Astrocyte (in vitro differentiated cells and primary cell): Measurements from ENCODE around the gene SLC16A6. TPM values are rescaled to one million over a fixed set of nuclear protein-coding genes. Genes with fewer than 3 reads are reported as not detected.

Experiments used
- DNase-seq: peaks from one replicate; pipeline ENCODE4 v3.0.0-alpha.2; 2010; ENCODE audit warnings: low read depth
- FAIRE-seq: peaks from 2 replicates; lab custom pipeline; 2011; peaks lifted over from hg19 to GRCh38; lab: Jason Lieb, UNC
- H2AFZ ChIP-seq: 2 replicates; pipeline ENCODE4 v1.6.0; 2012; ENCODE audit warnings: low read depth, low read length, inconsistent platforms
- H3K27ac ChIP-seq: 2 replicates; pipeline ENCODE4 v1.5.1; 2011; ENCODE audit warnings: low read depth, low read length, inconsistent platforms
- H3K27me3 ChIP-seq: 2 replicates; pipeline ENCODE4 v1.6.0; 2011; ENCODE audit warnings: low read length, inconsistent platforms; ENCODE audit not compliant: insufficient read depth
- H3K36me3 ChIP-seq: 2 replicates; pipeline ENCODE4 v1.5.1; 2011; ENCODE audit warnings: low read length, inconsistent platforms; ENCODE audit not compliant: insufficient read depth
- H3K4me1 ChIP-seq: 2 replicates; pipeline ENCODE4 v1.5.1; 2011; ENCODE audit warnings: low read length, inconsistent platforms; ENCODE audit not compliant: insufficient read depth
- H3K4me2 ChIP-seq: 2 replicates; pipeline ENCODE4 v1.6.0; 2012; ENCODE audit warnings: low read length, inconsistent platforms
- H3K4me3 ChIP-seq: 2 replicates; pipeline ENCODE4 v1.5.1; 2011; ENCODE audit warnings: low read depth, mild to moderate bottlenecking, low read length, inconsistent platforms; ENCODE audit not compliant: insufficient read depth
- H3K79me2 ChIP-seq: 2 replicates; pipeline ENCODE4 v1.6.0; 2012; ENCODE audit warnings: mild to moderate bottlenecking, low read length, inconsistent platforms; ENCODE audit not compliant: insufficient read depth
- H3K9ac ChIP-seq: 2 replicates; pipeline ENCODE4 v1.6.0; 2012; ENCODE audit warnings: mild to moderate bottlenecking, low read length, inconsistent platforms
- H3K9me3 ChIP-seq: 2 replicates; pipeline ENCODE4 v1.5.1; 2012; ENCODE audit warnings: low read depth, mild to moderate bottlenecking, low read length, inconsistent platforms; ENCODE audit not compliant: insufficient read depth
- H4K20me1 ChIP-seq: 2 replicates; pipeline ENCODE4 v1.6.0; 2012; ENCODE audit warnings: low read length, inconsistent platforms; ENCODE audit not compliant: insufficient read depth
- H3K27ac Mint-ChIP-seq: one replicate; pipeline ENCODE4 v1.8.0; 2021; ENCODE audit warnings: mild to moderate bottlenecking, mixed read lengths; ENCODE audit not compliant: unreplicated experiment
- H3K27me3 Mint-ChIP-seq: one replicate; pipeline ENCODE4 v1.8.0; 2021; ENCODE audit warnings: low read depth, mixed read lengths; ENCODE audit not compliant: unreplicated experiment
- H3K36me3 Mint-ChIP-seq: one replicate; pipeline ENCODE4 v1.8.0; 2021; ENCODE audit warnings: low read depth, mixed read lengths; ENCODE audit not compliant: unreplicated experiment
- H3K4me1 Mint-ChIP-seq: one replicate; pipeline ENCODE4 v1.8.0; 2021; ENCODE audit warnings: low read depth, mixed read lengths; ENCODE audit not compliant: unreplicated experiment
- H3K4me3 Mint-ChIP-seq: one replicate; pipeline ENCODE4 v1.8.0; 2021; ENCODE audit warnings: mild to moderate bottlenecking, moderate library complexity, mixed read lengths; ENCODE audit not compliant: unreplicated experiment
- H3K9me3 Mint-ChIP-seq: one replicate; pipeline ENCODE4 v1.8.0; 2021; ENCODE audit warnings: mild to moderate bottlenecking, mixed read lengths; ENCODE audit not compliant: unreplicated experiment
- EZH2 ChIP-seq: IDR thresholded peaks from 2 replicates; pipeline ENCODE4 v1.6.1; 2012; ENCODE audit warnings: mild to moderate bottlenecking, low read length, inconsistent platforms; ENCODE audit not compliant: insufficient read depth
- total RNA-seq: library from RNA; stranded (reverse); gene quantifications from 2 replicates; pipeline ENCODE4 v1.2.1, GENCODE V29; 2021
- TF ChIP-seq, protein P1 (sequence below): IDR thresholded peaks from 2 replicates; pipeline ENCODE4 v1.5.1; 2011; ENCODE audit warnings: low read depth, mild to moderate bottlenecking, inconsistent platforms, low read length, moderate library complexity; ENCODE audit not compliant: insufficient read depth

Gene SLC16A6
- total RNA-seq, 1 donor from 2014 or later = 0.34 TPM

DNA sequence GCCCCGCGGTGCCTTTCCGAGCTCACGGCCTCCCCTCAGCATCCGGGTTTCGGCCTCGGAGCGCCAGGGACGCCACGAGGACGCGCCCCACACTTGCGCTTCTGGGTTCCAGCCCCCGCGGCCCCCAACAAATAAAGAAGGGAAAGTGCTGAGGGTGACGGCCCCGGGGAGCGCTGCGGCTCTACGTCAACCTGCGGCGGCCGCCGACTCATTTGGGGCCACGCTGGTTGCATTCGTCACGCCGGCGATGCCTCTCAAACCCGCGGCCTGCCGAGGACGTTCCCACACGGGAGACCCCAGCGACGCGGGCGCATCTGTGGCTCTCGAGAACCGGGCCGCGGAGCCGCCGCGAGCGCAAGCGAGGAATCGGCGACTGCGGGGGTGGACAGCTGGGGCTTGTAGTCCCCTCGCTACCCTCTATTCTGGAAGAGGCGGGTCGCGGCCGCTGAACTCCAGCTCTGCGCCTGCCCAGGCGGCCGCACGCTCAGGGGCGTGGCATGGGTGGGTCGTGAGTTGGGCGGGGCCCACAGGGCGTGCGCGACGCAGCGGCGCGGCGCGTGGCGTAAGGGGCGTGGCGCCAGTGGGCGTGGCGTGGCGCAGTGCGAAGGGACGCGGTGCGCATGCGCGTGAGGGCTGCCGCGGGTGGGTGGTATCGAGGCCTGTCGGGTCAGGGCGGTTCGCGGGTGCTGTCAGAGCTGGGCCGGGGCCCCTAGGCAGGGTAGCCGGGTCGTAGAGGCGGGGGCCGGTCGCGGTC is 43.3 kb downstream of the SLC16A6 start, which contains the start of gene AMZ2:
Gene AMZ2, plus strand, starts transcription at position 599 of the 754 bp plus-strand sequence. CDS start 2,145 bp downstream, outside the sequence.
- Mint-ChIP-seq H3K9me3 (no peaks in the 10 kb centered on the region), H3K36me3 (no peaks in the 10 kb centered on the region), H3K4me1 (peaks cover 4% of the 10 kb centered on the region), H3K4me3 (peak within 1 kb of the TSS; percentile 93), H3K27me3 (no peaks in the 10 kb centered on the region), H3K27ac (peak within 1 kb of the TSS; percentile 82)
- H3K4me1 ChIP-seq = peaks cover 9% of the 10 kb centered on the region
- H3K27me3 ChIP-seq = no peaks in the 10 kb centered on the region
- no peaks in the 10 kb centered on the region for H3K9me3 ChIP-seq
- H4K20me1 ChIP-seq = no peaks in the 10 kb centered on the region
- peak within 1 kb of the TSS; percentile 93 for H3K27ac ChIP-seq
- no peak for TF ChIP-seq EZH2
- TF ChIP-seq, protein P1, sequence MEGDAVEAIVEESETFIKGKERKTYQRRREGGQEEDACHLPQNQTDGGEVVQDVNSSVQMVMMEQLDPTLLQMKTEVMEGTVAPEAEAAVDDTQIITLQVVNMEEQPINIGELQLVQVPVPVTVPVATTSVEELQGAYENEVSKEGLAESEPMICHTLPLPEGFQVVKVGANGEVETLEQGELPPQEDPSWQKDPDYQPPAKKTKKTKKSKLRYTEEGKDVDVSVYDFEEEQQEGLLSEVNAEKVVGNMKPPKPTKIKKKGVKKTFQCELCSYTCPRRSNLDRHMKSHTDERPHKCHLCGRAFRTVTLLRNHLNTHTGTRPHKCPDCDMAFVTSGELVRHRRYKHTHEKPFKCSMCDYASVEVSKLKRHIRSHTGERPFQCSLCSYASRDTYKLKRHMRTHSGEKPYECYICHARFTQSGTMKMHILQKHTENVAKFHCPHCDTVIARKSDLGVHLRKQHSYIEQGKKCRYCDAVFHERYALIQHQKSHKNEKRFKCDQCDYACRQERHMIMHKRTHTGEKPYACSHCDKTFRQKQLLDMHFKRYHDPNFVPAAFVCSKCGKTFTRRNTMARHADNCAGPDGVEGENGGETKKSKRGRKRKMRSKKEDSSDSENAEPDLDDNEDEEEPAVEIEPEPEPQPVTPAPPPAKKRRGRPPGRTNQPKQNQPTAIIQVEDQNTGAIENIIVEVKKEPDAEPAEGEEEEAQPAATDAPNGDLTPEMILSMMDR = no peak
- H3K4me3 ChIP-seq = peak within 1 kb of the TSS; percentile 91
- peak within 1 kb of the TSS; percentile 94 for H3K9ac ChIP-seq
- FAIRE-seq (no peak), DNase-seq (peak; percentile 79)
- H3K36me3 ChIP-seq = no peaks in the 10 kb centered on the region
- peaks cover 8% of the 10 kb centered on the region for H3K79me2 ChIP-seq
- peak within 1 kb of the TSS; percentile 90 for H3K4me2 ChIP-seq
- peak within 1 kb of the TSS; percentile 98 for H2AFZ ChIP-seq

DNA sequence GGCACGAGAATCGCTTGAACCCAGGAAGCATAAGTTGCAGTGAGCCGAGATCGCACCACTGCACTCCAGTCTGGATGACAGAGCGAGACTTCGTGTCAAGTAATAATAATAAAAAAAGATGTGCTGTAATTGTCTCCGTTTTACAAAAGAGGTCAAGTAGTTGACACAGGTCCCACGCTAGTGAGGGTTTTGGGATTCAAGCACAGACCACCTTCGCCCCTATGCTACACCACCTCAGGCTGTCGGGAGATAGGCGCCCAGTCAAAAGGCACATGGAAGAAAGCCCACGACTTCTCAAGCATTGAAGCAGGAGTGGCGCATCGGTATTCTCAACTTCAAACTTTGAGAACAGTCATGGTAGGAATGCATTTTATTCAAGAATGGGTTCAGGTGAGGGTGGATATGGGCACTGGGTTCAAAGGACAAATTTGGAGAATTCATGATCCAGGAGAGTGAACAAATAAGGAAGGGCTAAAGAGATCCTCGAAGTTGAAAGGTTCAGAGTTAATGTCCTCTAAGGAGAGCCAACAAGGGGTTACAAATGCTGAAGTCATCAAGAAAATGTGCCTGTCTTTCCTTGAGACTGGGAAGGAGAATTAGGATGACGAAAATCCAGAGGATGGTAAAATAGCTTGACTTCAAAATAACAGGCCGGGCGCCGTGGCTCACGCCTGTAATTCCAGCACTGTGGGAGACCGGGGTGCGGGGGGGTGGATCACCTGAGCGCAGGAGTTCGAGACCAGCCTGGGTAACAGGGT is 44.5 kb downstream of the SLC16A6 start:
- Histone ChIP-seq H3K4me3 (no peak overlapping the region), H3K9ac (peak overlapping the region; percentile 94), H3K79me2 (peaks cover 8% of the 10 kb centered on the region), H3K4me2 (peak overlapping the region; percentile 90), H3K36me3 (no peaks in the 10 kb centered on the region), H3K9me3 (no peaks in the 10 kb centered on the region), H3K27me3 (no peaks in the 10 kb centered on the region), H3K4me1 (peaks cover 9% of the 10 kb centered on the region), H3K27ac (no peak overlapping the region), H4K20me1 (no peaks in the 10 kb centered on the region), H2AFZ (no peak overlapping the region)
- no peaks in the 10 kb centered on the region for H3K27me3 Mint-ChIP-seq
- no peak for DNase-seq
- TF ChIP-seq, protein P1 = no peak
- no peak for TF ChIP-seq EZH2
- peak overlapping the region; percentile 44 for H3K27ac Mint-ChIP-seq
- H3K36me3 Mint-ChIP-seq = no peaks in the 10 kb centered on the region
- FAIRE-seq = no peak
- H3K4me3 Mint-ChIP-seq = peak overlapping the region; percentile 93
- H3K4me1 Mint-ChIP-seq = peaks cover 4% of the 10 kb centered on the region
- H3K9me3 Mint-ChIP-seq = no peaks in the 10 kb centered on the region
